HG03280 (cell line): ENCODE measurements around the gene ARHGAP44.
"Not testable (repeated sequence)": the region's sequence is repeated elsewhere in the genome, so short reads cannot be mapped to it uniquely, and the experiment has no call there.

Source experiments
- ATAC-seq: cut with Tn5 transposase; IDR thresholded peaks from one replicate; pipeline ENCODE4 v1.9.1; 2021; ENCODE audit warnings: mild to moderate bottlenecking, moderate library complexity; ENCODE audit not compliant: unreplicated experiment

ARHGAP44 gene

DNA sequence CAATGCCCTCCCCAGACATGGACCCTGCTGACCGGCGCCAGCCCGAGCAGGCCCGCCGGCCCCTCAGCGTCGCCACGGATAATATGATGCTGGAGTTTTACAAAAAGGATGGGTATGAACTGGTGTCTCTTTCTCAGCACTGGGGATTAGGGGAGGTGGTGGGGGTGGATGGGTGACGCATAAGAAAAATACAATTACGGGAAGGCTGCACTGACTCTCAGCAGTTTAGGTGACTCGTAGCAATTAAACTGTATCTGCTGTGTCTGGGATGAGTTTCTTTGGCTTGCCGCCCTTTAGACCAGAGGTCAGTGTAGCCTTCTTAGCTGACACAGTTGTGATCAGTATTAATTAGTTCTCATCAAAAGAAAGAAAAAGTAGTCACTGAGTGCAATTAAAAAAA, 169.5 kb downstream of the ARHGAP44 start:
- ATAC-seq, result no peak

DNA sequence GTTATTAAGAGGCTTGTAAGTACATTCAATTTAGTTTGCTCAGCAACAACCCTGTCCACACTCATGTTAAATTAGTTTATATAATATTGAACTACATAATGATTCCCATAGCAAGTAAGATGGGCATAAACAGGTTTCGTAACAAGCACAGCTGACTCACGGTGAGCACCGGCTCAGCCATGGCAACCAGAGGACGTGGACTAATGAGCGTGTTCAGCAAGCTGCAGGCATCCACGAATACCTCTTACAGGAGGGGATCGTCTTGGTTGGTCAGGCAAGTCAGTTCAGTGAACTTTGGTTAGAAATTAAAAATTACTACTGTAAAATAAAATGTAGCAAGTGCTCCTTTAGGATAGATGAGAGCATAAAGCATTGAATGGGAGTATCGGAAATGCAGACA, 170.1 kb downstream of the ARHGAP44 start:
- ATAC-seq, result no peak

DNA sequence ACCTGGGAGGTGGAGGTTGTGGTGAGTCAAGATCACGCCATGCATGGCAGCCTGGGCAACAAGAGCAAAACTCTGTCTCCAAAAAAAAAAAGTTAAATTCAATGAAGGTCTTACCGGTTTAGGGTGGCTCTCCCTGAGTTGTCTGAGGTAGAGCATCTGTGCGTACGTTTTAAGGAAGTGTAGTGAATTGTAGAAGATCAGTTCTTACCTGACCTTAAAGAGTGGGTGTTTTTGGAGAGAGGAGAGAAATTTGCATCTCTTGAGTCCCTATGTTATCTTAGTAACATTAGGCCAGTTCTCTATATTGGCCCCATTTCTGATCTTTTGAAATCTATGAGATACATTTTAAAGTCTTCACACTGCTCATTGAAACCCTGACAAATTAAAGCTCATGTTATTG, 172.4 kb downstream of the ARHGAP44 start:
- ATAC-seq, result no peak

DNA sequence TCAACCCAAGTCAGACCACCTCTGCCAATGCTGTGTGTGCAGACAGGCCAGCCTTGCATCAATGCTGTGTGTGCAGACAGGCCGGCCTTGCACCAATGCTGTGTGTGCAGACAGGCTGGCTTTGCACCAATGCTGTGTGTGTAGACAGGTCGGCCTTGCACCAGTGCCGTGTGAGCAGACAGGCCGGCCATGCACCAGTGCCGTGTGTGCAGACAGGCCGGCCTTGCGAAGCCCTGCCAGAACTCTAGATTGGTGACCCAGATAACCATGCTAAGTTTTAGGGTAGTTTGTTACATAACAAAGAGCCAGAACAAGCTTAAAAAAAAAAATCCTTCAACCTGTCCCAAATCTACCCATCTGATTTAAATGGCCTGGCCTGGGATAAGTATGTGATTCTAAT, 174.2 kb downstream of the ARHGAP44 start:
- ATAC-seq, result no peak

DNA sequence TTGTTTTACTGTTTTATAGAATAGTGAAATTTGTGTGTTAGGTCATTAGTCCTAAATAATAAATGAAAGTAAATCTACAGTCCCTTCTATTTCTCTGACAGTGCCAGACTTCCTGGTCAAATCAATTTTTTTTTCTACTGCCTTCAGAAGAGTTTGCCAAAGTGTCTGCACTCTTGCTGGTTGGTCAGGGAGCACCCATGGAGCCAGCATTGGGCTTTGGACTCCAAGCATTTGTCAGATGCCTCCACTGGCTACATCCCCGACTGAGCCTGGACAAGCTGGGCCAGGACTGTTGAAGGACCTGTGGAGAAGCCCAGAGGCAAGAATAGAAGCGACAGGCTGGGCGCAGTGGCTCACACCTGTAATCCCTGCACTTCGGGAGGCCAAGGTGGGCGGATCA, 174.9 kb downstream of the ARHGAP44 start:
- no peak for ATAC-seq

DNA sequence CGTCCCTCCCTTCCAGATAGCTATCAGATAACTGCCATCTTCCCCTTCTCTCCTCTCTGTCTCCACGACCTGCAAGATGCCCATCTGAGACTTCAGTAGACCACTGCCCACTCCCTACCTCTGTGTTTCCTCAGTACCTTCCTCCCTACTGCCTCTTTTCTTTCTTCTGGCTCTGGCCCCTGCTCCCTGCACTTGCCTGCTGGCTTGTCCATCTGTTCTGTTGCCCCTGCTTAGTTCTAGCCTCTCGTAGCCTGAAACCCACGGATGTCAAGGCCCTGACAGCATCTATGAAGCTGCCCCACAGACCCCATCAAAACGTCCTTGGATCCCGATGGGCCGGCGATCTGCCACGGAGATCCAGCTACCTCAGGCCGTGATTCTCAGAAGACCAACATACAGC, 175.5 kb downstream of the ARHGAP44 start:
- ATAC-seq, result no peak

DNA sequence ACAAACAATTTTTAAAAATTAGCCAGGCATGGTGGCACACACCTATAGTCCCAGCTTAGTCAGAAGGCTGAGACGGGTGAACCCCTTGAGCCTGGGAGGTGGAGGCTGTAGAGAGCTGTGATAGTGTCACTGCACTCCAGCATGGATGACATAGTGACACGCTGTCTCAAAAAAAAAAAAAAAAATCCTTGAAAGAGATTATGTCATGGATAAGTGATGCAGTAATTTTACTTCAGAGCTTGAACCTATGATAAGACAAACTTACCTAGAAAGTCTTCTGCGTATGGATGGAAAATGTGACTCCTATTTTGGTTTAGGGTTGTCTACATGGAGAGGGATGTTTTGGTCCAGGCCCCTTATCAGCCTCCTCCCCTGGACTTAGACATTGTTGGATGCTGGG, 176.7 kb downstream of the ARHGAP44 start:
- ATAC-seq, result no peak

DNA sequence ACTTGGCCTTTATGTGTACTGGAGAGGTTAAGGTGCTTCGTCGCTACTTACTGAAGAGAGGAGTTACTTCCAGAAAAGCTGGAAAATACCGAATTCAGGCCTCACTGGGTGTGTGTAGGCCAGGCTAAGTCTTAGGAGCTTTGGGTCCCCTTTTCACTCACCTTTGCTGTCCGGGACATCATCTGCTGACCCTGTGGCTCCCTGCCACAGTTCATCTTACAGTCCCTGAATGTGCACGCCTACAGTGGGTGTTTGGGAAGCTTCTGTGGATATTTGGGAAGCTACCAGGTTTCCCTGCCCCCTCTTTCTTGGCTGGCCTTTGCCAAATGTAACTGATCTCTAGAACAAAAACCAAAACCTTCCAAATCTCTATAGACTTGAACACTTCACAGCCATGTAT, 177.1 kb downstream of the ARHGAP44 start:
- ATAC-seq, result no peak

DNA sequence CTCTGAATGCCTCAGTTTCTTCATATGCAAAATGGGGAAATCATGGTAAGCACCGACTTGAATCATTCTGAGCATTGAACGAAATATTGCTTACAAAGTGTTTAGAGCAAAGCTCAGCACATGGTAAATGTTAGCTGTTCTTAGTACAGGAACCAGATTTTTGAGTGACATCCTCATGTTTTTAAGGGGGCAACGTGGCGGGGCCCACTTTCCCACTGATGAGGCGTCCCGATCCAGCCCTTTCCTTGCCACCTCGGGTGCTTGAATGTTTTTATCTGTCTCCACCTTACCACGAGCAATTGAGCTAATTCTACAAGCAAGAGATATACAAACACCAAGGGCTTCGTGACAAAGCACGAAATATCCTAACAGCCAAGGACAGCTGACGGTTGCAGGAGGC, 178.7 kb downstream of the ARHGAP44 start:
- no peak for ATAC-seq

DNA sequence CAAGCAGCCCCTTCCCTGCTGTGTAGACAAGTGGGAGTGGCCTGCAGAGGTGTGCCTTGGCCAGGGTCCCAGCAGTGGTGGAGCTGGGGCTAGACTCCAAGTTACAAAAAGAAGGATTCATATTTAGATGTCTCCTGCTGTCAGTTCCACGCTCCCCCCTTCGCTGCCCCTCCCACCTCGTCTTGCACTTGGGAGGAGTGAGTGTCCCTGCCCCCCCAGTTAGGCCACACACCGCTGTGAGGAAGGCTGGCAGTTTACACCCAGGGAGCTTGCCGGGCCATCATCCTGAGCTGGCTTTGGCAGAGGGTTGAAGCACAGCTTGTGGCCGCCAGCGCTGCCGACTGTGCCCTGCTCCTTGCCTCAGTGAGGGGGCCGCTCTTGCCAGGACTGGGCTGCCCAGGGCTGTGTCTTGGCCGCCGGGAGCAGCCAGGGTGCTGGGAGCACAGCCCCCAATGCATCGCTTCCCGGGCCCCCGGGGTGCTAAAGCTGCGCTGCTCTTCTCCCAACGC, 184.3 kb downstream of the ARHGAP44 start:
- ATAC-seq, result no peak

DNA sequence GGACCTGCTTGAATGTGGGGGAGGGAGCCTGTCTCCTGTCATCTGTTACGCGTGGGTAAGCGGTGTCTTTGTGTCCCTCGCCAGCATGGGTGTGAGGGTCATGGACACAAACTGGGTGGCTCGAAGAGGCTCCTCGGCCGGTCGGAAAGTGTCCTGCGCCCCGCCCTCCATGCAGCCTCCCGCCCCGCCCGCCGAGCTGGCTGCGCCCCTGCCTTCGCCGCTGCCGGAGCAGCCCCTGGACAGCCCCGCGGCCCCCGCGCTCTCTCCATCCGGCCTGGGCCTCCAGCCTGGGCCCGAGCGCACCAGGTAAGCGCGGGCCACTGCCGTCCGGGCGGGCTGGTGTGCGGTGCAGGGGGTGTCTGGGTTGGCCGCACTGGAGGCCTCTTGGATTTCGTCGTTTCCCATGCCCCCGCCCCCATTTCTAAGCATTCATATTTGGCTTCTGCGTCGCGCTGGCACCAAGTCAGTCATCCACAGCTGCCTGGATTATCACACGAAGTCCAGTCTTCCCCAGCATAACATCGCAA, 184.8 kb downstream of the ARHGAP44 start:
- ATAC-seq, result no peak

DNA sequence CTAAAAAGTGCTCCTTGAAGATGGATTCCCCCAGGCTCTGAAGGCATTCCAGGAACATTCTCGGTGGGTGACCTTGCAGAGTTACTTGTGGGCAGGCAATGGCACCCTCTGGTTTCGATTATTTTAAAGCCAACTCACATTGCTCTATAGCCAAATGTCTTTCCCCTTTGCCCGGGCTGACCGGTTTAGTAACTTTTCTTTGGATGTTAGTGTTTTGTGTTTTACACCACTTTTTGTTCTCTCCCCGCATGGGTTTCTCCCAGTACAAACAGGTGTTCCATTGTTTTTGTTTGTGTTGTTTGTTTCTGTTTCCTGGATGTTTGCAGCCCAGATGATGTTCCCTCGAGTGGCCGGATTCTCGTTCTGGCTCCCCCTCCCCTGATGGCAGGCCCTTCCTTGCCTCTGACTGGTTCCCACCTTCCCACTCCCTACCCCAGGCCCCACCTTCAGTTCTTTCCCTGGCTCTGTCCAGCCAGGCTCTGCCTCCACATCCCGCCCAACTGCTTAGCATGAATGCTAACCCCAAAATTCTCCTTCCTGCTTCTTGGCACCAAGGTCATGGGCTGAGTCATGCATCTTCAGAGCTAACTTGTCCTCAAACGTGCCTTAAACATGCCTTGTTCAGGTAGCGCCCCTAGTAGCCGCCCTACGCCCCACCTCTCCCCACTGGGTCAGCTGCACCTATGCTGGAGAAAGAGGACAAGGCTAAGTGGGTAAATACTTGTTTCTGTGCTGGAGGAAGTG, 187.9 kb downstream of the ARHGAP44 start:
- no peak for ATAC-seq

DNA sequence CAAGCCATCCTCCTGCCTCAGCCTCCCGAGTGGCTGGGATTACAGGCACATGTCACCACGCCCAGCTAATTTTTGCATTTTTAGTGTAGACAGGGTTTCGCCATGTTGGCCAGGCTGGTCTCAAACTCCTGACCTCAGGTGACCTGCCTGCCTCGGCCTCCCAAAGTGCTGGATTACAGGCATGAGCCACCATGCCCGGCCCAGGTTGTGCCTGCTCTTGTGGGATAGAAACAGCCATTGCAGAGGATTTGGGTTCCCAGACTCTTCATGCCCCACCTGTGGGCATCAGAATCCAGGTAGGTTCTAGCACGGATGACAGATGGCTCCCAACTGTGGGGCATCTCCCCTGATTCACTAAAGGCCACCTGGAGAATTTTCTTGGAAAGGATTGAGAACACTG, 189.5 kb downstream of the ARHGAP44 start:
- ATAC-seq, result not testable (repeated sequence)

DNA sequence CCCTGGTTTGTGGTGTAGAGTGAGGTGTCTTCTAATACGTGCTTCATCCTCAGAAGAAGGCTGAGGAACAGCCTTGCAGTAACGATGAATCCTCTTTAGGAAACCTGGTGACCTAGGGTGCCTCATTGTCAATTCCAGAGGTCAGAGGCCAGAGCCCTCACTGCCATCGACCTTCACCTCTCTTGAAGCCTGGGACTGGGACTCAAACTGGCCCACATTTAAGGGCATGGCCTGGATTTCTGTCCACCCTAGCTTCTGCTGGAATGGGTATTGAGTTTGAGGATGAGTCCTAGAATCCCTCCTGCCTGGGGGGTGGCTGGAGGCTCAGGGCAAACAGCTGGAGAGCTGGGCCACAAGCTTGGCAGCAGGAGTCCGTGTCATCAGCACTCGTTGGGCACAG, 189.9 kb downstream of the ARHGAP44 start:
- no peak for ATAC-seq

DNA sequence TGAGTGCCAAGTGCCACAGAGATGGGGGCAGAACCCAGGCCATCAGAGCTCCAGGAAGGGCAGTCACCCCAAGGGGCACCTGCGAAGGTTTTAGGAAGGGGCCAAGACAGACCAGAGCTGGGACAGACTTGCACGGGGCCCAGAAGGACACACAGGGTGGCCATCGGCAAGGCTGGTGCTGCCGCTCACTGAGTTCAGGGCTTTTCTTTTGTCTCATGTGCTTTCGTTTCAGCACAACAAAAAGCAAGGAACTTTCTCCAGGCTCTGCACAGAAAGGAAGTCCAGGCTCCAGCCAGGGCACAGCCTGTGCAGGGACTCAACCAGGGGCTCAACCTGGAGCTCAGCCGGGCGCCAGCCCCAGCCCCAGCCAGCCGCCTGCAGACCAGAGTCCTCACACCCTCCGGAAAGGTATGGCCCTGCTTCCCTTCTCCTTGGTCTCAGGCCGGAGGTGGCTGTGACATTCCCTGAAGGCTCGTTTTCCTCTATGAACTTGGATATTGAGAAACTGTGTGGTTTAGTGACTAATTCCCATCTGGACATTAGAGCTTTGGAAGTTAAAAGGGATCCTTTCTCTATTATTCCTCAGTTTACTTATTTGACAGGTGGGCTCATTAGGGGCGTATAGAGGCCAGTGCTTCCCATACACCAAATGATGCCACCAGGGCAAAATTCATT, 190.7 kb downstream of the ARHGAP44 start:
- ATAC-seq, result no peak

DNA sequence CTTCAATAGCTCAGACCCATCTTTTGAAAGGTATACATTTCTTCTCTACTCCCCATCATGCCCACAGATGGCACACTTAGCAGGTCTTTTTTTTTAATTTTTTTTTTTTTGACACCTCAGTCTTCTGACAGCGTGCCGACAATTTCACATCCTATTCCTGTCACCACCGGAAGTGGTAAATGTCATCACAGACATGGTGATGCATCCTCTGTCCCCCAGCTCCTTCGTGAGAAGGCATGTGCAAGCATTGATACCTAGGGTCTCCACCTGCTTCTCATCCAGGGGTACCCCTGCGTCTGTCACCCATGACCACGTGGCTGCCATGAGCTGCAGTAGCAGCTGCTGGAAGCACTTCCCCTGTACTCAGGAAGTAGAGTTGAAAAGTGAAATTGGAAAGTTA, 192.9 kb downstream of the ARHGAP44 start:
- ATAC-seq, result no peak

DNA sequence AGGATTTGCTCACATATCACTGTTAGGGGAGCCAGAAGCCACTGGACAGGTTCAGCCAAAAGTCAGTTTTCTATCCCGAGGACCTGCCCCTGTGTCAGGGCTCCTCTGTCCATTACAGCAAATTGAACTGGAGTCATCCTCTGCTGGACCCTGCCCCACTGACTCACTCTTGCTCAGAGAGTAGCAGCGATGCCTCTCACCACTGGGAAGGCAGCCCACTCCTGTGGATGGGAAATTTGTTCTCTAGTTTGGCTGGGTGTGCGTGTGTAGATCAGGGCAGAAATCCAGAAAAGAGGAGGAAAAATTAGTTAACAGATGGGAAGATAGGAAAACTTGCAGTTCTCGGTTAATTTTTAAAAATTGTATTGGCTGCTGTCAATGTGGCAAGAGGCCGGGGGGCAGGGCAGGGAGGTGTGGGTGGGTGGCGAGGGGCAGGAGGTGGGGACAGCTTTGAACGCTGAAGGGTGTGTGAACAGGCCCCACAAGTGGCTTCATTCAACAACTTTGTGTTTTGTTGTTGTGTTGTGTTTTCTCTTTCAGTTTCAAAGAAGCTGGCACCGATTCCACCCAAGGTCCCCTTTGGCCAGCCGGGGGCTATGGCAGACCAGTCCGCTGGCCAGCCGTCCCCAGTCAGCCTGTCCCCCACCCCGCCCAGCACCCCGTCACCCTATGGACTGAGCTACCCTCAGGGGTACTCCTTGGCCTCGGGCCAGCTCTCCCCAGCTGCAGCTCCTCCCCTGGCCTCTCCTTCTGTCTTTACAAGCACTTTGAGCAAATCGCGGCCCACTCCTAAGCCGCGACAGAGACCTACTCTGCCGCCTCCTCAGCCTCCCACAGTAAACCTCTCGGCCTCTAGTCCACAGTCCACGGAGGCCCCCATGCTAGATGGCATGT, 194.9 kb downstream of the ARHGAP44 start:
- ATAC-seq, result no peak

DNA sequence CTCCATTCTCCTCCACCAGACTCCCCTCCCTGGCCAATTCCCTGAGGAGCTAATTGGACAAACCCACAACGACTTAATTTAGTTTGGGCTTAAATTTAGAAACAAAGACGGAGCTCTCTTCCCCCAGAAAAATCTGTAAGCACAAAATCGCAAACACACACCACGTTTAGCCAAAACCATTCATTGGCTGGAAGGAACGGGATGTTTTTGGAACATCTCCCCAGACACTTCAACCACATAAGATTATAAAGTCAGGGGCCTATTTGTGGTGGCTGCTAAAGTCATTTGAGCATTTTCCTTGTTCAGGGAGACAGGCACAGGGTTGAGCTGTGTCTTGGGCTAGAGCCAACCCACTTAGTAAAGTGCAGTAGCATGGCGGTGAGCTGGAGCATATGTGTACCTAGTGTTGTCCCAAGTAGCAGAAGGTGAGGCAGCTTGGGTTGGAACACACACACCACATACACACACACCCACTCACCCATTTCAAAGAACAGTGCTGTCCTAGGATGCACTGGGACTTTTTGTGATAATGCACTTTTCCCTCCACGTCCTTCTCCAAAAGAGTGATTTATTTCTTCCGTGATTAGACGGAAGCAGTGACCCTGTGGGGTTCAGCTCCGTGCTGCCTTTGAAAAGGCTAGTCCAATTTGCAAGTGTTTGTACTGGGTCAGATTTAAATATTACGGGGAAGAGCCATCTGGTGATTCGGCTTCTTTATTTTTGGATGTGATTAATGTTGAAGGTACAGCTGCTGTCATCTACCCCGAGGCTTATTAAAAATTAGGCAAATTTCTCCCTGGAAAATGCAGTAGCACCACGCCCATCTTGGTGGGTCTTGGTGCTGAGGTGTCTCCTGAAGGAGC, 196.4 kb downstream of the ARHGAP44 start:
- ATAC-seq, result no peak

DNA sequence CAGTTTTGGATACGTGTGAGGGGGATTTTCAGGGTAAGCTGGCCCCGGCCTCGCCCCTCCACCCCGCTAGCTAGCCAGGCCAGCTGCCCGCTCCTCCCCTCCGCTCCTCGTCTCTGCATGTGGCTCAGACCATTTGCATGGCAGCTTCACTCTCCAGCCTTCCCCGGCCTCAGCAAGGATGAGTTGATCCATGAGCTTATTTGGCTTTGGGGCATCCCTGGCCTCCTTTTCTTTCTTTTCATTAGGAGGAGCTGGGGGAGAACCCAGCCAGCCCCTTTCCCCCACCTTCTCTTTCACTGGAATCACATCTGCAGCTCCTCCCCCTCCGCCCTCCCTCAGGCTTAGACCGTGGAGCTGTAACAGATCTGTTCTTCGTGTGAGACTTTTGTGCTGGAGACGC, 197.8 kb downstream of the ARHGAP44 start:
- ATAC-seq, result no peak

DNA sequence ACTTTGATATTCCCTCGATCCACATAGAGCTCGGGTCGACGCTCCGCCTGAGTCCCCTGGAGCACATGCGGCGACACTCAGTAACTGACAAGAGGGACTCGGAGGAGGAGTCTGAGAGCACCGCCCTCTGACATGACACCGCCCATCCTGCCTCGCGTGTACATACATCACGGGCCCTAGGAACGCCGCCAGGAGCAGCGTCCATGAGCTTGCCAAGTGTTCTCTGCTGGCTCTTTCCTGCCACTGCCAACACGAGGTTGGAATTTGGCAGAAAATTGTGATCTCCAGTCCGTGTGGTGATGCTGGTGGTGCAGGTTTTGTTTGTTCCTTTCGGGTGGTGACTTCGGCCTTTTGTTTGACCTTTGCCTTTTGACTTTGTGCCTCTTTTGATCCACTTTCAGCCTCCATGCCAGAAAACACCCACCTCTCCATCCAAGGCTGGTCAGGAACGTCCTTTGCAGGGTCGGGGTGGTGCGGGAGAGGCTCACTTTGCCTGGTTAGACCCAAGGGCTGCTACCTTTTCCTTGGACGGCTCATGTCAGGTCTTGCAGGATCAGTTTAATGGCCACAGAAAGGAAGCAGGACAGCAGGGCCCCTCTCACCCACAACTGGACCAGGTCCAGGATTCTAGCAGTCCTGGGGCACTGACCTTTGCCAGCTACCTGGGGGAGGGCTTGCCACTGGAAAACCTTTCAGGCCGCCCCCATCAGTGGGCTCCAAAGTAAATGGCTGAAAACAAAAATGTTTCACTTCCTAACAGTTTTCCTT, 200.9 kb downstream of the ARHGAP44 start:
- ATAC-seq, result no peak
